Fibroblast of peridontal ligament (primary cell): ENCODE data around the gene ROR2.
A peak's percentile ranks its signal among the peaks of the same experiment; 100 is the strongest.

Experiments used
- DNase-seq: peaks from one replicate; pipeline ENCODE4 v3.0.0-alpha.2; 2010; ENCODE audit errors: extremely low read depth

The ROR2 gene

GRCh38 chr9:91746904-91747303 lies 203.1 kb downstream of the ROR2 start:
- DNase-seq, result no peak

GRCh38 chr9:91746357-91746756 lies 203.7 kb downstream of the ROR2 start:
- no peak for DNase-seq

- no peak for DNase-seq
Measured at GRCh38 chr9:91744114-91744513, 205.9 kb downstream of the ROR2 start.

- no peak for DNase-seq
Measured at GRCh38 chr9:91741522-91741921, 208.5 kb downstream of the ROR2 start.

GRCh38 chr9:91740701-91741100 lies 209.3 kb downstream of the ROR2 start:
- peak; percentile 8 for DNase-seq

- DNase-seq, result no peak
Measured at GRCh38 chr9:91736898-91737601, 213.0 kb downstream of the ROR2 start.

- DNase-seq, result no peak
Measured at GRCh38 chr9:91736311-91736710, 213.7 kb downstream of the ROR2 start.

- no peak for DNase-seq
Measured at GRCh38 chr9:91735049-91735448, 215.0 kb downstream of the ROR2 start.

GRCh38 chr9:91734371-91734981 lies 215.6 kb downstream of the ROR2 start:
- peak; percentile 53 for DNase-seq

- DNase-seq, result no peak
Measured at GRCh38 chr9:91733006-91733624, 216.9 kb downstream of the ROR2 start.

GRCh38 chr9:91732187-91733005 lies 217.6 kb downstream of the ROR2 start:
- DNase-seq, result no peak

GRCh38 chr9:91730806-91731205 lies 219.2 kb downstream of the ROR2 start:
- DNase-seq, result no peak

- no peak for DNase-seq
Measured at GRCh38 chr9:91729558-91729842, 220.5 kb downstream of the ROR2 start.

- DNase-seq, result no peak
Measured at GRCh38 chr9:91727972-91728371, 222.1 kb downstream of the ROR2 start.

- DNase-seq, result peak; percentile 62
Measured at GRCh38 chr9:91727316-91727861, 222.6 kb downstream of the ROR2 start.

- DNase-seq, result no peak
Measured at GRCh38 chr9:91726406-91727100, 223.5 kb downstream of the ROR2 start.

GRCh38 chr9:91725651-91726050 lies 224.4 kb downstream of the ROR2 start:
- DNase-seq, result no peak

- DNase-seq, result no peak
Measured at GRCh38 chr9:91724609-91725505, 225.2 kb downstream of the ROR2 start.

GRCh38 chr9:91724068-91724440 lies 226.0 kb downstream of the ROR2 start:
- no peak for DNase-seq

GRCh38 chr9:91723420-91724067 lies 226.5 kb downstream of the ROR2 start:
- DNase-seq, result no peak
